Measurements from ENCODE around the gene SMAD6. TPM values are rescaled to one million over a fixed set of nuclear protein-coding genes. Genes with fewer than 3 reads are reported as not detected.

The SMAD6 gene
- total and polyA plus RNA-seq, 9 of the 15 experiments (the other 6 are each of a cell fraction or from before 2014, with no cell fraction given): 0.10 to 15.5 (median 3.7) TPM

- Histone ChIP-seq H3K4me2 (ENCODE audit: insufficient read depth, low read length) (no peak overlapping the region), H4K20me1 (replicated peaks; ENCODE audit: control insufficient read depth, insufficient read depth, low read length) (peaks cover 5% of the 10 kb centered on the region; the same call in 1 of the 2 replicates), H3K27me3 (ENCODE audit: control insufficient read depth in 2 of 2, insufficient read depth in 2 of 2, low read length in 2 of 2) (no peaks in the 10 kb centered on the region), H3K27ac (ENCODE audit: extremely low read depth, low read depth, low read length) (no peak overlapping the region; the same call in 2 of the 3 replicates), H3K79me2 (ENCODE audit: control insufficient read depth, insufficient read depth, low read length) (peaks cover 18% of the 10 kb centered on the region; the same call in 2 of the 3 replicates), H3K9ac (ENCODE audit: insufficient read depth in 1 of 2, low read depth in 2 of 2, low read length in 2 of 2) (peak overlapping the region in 1 of 2 experiments; percentile 19; a peak in 1 of 4 replicates), H3K9me1 (ENCODE audit: control insufficient read depth, insufficient read depth, low read length) (no peaks in the 10 kb centered on the region), H2AFZ (ENCODE audit: low read depth, low read length) (no peak overlapping the region), H3K4me3 (no peak overlapping the region), H3K9me3 (replicated peaks; ENCODE audit: control insufficient read depth, insufficient read depth, low read depth, low read length) (peaks cover 17% of the 10 kb centered on the region), H3K4me1 (replicated peaks in 1 of 2; ENCODE audit: control insufficient read depth in 2 of 2, insufficient read depth in 2 of 2, low read length in 2 of 2) (peaks cover 4 to 7% of the 10 kb centered on the region in 2 experiments; a peak in 4 of 5 replicates), H3K36me3 (ENCODE audit: control insufficient read depth, insufficient read depth, low read length) (peaks cover 27% of the 10 kb centered on the region; the same call in 2 of the 3 replicates)
- intact Hi-C loops (cut with micrococcal nuclease) (no loop called here), in situ Hi-C loops (cut with MboI) (no loop called here)
- POLR2A ChIA-PET: interaction anchor here (0.6 to 0.7 kb wide), 2 partner anchors 12 to 93 kb away, joined by 3 read pairs; no protein-coding TSS in a partner anchor
- DNase-seq (ENCODE audit: extremely low read depth in 1 of 4, low spot score in 3 of 4): no peak
- CTCF ChIA-PET (ENCODE audit: low intra/inter-chr PET ratio): no interaction called here
- TF ChIP-seq ARID2 (IDR thresholded peaks at IDR 0.05) (no peak), NFIC (IDR thresholded peaks at IDR 0.05) (peak; percentile 69), TAF9B (IDR thresholded peaks at IDR 0.05; ENCODE audit: partially characterized antibody) (no peak), MTA3 (IDR thresholded peaks at IDR 0.05; ENCODE audit: borderline replicate concordance) (no peak), HNRNPLL (IDR thresholded peaks at IDR 0.05; ENCODE audit: low read depth, low read length, poor library complexity, severe bottlenecking) (no peak), YBX1 (IDR thresholded peaks at IDR 0.05) (no peak)
- no peak for FAIRE-seq
- BruUV-seq (replicated peaks): no TSS peak
- 60% methylated on average over 7 of the region's 7 CpGs for WGBS (ENCODE audit: insufficient coverage, low coverage, missing lambda C conversion rate)
- ATAC-seq: no peak
Observed at GRCh38 chr15:66751579-66751978, 49.5 kb downstream of the SMAD6 start.

GRCh38 chr15:66752078-66752477 lies 50.0 kb downstream of the SMAD6 start:
- no peak for ATAC-seq
- H3K9ac ChIP-seq (ENCODE audit: insufficient read depth in 1 of 2, low read depth in 2 of 2, low read length in 2 of 2): no peak overlapping the region
- TF ChIP-seq TEAD4 (IDR thresholded peaks at IDR 0.05; ENCODE audit: low read length) (no peak), TEAD4 (CRISPR knock-in tag; IDR thresholded peaks at IDR 0.05; ENCODE audit: borderline replicate concordance) (no peak), MCM7 (IDR thresholded peaks at IDR 0.05) (no peak)
- H3K36me3 ChIP-seq (ENCODE audit: control insufficient read depth, insufficient read depth, low read length): peaks cover 27% of the 10 kb centered on the region; the same call in 2 of the 3 replicates
- peaks cover 17% of the 10 kb centered on the region for H3K9me3 ChIP-seq (replicated peaks; ENCODE audit: control insufficient read depth, insufficient read depth, low read depth, low read length)
- no peak overlapping the region for H3K27ac ChIP-seq (ENCODE audit: extremely low read depth, low read depth, low read length)
- H3K9me1 ChIP-seq (ENCODE audit: control insufficient read depth, insufficient read depth, low read length): no peaks in the 10 kb centered on the region
- no peak for DNase-seq (ENCODE audit: extremely low read depth in 1 of 4, low spot score in 3 of 4)
- ChIA-PET CTCF (ENCODE audit: low intra/inter-chr PET ratio) (no interaction called here), POLR2A (interaction anchor here (0.6 to 0.9 kb wide), 3 partner anchors 12 to 93 kb away, joined by 3 read pairs; no protein-coding TSS in a partner anchor)
- in situ Hi-C loops (cut with MboI) (no loop called here), intact Hi-C loops (cut with micrococcal nuclease) (no loop called here)
- no peak for FAIRE-seq
- H3K4me3 ChIP-seq: no peak overlapping the region
- peaks cover 14% of the 10 kb centered on the region; the same call in 2 of the 3 replicates for H3K79me2 ChIP-seq (ENCODE audit: control insufficient read depth, insufficient read depth, low read length)
- H3K27me3 ChIP-seq (ENCODE audit: control insufficient read depth in 2 of 2, insufficient read depth in 2 of 2, low read length in 2 of 2): no peaks in the 10 kb centered on the region
- H3K4me1 ChIP-seq (replicated peaks in 1 of 2; ENCODE audit: control insufficient read depth in 2 of 2, insufficient read depth in 2 of 2, low read length in 2 of 2): peaks cover 4 to 6% of the 10 kb centered on the region in 2 experiments; a peak in 4 of 5 replicates
- WGBS (ENCODE audit: insufficient coverage, low coverage, missing lambda C conversion rate): 80% methylated on average over 2 of the region's 2 CpGs
- no TSS peak for BruUV-seq (replicated peaks)
- no peak overlapping the region for H2AFZ ChIP-seq (ENCODE audit: low read depth, low read length)
- H3K4me2 ChIP-seq (ENCODE audit: insufficient read depth, low read length): no peak overlapping the region
- peaks cover 3% of the 10 kb centered on the region; the same call in 1 of the 2 replicates for H4K20me1 ChIP-seq (replicated peaks; ENCODE audit: control insufficient read depth, insufficient read depth, low read length)

All from K562 (cell line).